MCF 10A (cell line): Measurements from ENCODE around the gene GRIFIN. TPM values are rescaled to one million over a fixed set of nuclear protein-coding genes. Genes with fewer than 3 reads are reported as not detected.

Experiments
- BruUV-seq: library from RNA; stranded (reverse); fragments of 400-500 nt; replicated peaks from 2 replicates; lab custom pipeline; 2021; lab: Mats Ljungman, UMichigan
- CTCF ChIA-PET: fragments of 300-600 bp; sonication (Branson Sonifier 250); formaldehyde crosslinking; extraction: SDS; loops from one replicate; lab custom pipeline; 2021; ENCODE audit warnings: antibody characterized with exemption, inconsistent platforms; lab: Yijun Ruan, JAX
- POLR2A ChIA-PET: fragments of 300-600, 350-650 bp; sonication (Branson Sonifier 250); formaldehyde crosslinking; extraction: SDS; loops from one replicate; lab custom pipeline; 2020; ENCODE audit warnings: antibody characterized with exemption, inconsistent platforms; lab: Yijun Ruan, JAX
- DNase-seq: peaks from one replicate; pipeline ENCODE4 v3.0.0-alpha.2; 2018; ENCODE audit not compliant: unreplicated experiment
- H3K27ac Mint-ChIP-seq: one replicate; pipeline ENCODE4 v1.8.0; 2022; ENCODE audit warnings: mild to moderate bottlenecking, low read depth, mixed read lengths; ENCODE audit not compliant: unreplicated experiment
- H3K27me3 Mint-ChIP-seq: one replicate; pipeline ENCODE4 v1.8.0; 2022; ENCODE audit warnings: mixed read lengths; ENCODE audit not compliant: insufficient read depth, unreplicated experiment
- H3K36me3 Mint-ChIP-seq: one replicate; pipeline ENCODE4 v1.8.0; 2022; ENCODE audit warnings: mild to moderate bottlenecking, moderate library complexity, mixed read lengths; ENCODE audit not compliant: insufficient read depth, unreplicated experiment
- H3K4me1 Mint-ChIP-seq: one replicate; pipeline ENCODE4 v1.8.0; 2022; ENCODE audit warnings: mixed read lengths; ENCODE audit not compliant: insufficient read depth, unreplicated experiment
- H3K4me3 Mint-ChIP-seq: one replicate; pipeline ENCODE4 v1.8.0; 2022; ENCODE audit warnings: mild to moderate bottlenecking, moderate library complexity, mixed read lengths; ENCODE audit not compliant: unreplicated experiment
- H3K9me3 Mint-ChIP-seq: one replicate; pipeline ENCODE4 v1.8.0; 2022; ENCODE audit warnings: mixed read lengths; ENCODE audit not compliant: unreplicated experiment
- intact Hi-C: fragments of 100-400 bp; cut with micrococcal nuclease; formaldehyde crosslinking; loops from 2 replicates; pipeline ENCODE4 v1.14.1; 2022
- total RNA-seq: library from RNA; stranded (reverse); gene quantifications from 2 replicates; pipeline ENCODE4 v1.2.3, GENCODE V29; 2022
- TF ChIP-seq, protein P1 (sequence below): fragments of 200-600 bp; IDR thresholded peaks from one replicate; pipeline ENCODE4 v1.8.0; 2022; ENCODE audit warnings: antibody characterized with exemption, mild to moderate bottlenecking; ENCODE audit not compliant: unreplicated experiment

The GRIFIN gene
- total RNA-seq, 1 experiment from 2014 or later: not detected

DNA sequence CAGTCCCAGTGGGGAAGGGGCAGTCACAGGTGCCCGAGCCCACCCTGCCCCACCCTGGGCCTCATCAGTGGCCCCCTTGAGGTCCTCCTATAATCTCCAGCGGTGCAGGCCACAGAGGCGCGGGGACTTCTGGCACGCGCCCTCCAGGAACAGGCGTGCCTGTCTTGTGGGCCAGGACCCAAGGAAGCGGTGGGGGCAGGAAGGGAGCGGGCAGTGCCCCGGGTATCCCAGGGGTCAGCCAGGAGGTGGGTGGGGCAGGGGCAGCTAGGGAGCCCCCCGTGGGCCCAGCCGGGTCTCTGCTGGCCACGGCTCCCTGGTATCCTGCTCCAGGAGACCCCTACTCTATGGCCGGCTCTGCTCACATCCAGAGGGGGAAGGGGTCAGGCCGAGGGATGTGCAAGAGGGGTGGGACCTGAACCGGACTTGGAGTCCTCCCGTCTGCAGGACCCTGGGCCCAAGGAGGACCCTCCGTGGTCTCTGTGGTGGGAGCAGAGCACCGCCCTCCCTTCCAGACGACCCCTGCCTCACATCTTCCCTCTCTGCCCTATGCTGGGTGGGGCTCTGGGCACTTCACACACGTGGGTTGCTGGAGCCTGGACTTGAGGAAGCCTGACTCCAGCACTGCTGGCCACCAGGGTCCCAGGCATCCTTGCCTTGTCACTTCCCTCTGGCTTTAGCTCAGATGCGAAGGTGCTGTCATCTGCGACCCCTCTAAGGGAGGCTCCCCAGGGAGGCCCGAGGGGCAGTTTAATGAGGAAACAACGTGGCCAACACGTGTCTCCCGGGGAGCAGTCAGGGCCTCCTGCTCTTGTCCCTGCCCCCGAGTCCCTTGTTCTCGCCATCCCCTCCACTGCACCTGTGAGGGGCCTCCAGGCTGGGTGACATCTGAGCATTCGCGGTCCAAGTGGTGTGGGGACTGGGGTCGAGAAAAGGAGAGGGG lies 18.3 kb upstream of the GRIFIN start:
- Mint-ChIP-seq H3K27me3 (peaks cover 31% of the 10 kb centered on the region), H3K36me3 (peaks cover 4% of the 10 kb centered on the region), H3K4me3 (no peak overlapping the region), H3K4me1 (peaks cover 7% of the 10 kb centered on the region), H3K27ac (no peak overlapping the region), H3K9me3 (peaks cover 14% of the 10 kb centered on the region)
- TF ChIP-seq, protein P1, sequence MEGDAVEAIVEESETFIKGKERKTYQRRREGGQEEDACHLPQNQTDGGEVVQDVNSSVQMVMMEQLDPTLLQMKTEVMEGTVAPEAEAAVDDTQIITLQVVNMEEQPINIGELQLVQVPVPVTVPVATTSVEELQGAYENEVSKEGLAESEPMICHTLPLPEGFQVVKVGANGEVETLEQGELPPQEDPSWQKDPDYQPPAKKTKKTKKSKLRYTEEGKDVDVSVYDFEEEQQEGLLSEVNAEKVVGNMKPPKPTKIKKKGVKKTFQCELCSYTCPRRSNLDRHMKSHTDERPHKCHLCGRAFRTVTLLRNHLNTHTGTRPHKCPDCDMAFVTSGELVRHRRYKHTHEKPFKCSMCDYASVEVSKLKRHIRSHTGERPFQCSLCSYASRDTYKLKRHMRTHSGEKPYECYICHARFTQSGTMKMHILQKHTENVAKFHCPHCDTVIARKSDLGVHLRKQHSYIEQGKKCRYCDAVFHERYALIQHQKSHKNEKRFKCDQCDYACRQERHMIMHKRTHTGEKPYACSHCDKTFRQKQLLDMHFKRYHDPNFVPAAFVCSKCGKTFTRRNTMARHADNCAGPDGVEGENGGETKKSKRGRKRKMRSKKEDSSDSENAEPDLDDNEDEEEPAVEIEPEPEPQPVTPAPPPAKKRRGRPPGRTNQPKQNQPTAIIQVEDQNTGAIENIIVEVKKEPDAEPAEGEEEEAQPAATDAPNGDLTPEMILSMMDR: no peak
- BruUV-seq: no TSS peak
- ChIA-PET CTCF (no interaction called here), POLR2A (no interaction called here)
- DNase-seq: no peak
- intact Hi-C loops: no loop called here

DNA sequence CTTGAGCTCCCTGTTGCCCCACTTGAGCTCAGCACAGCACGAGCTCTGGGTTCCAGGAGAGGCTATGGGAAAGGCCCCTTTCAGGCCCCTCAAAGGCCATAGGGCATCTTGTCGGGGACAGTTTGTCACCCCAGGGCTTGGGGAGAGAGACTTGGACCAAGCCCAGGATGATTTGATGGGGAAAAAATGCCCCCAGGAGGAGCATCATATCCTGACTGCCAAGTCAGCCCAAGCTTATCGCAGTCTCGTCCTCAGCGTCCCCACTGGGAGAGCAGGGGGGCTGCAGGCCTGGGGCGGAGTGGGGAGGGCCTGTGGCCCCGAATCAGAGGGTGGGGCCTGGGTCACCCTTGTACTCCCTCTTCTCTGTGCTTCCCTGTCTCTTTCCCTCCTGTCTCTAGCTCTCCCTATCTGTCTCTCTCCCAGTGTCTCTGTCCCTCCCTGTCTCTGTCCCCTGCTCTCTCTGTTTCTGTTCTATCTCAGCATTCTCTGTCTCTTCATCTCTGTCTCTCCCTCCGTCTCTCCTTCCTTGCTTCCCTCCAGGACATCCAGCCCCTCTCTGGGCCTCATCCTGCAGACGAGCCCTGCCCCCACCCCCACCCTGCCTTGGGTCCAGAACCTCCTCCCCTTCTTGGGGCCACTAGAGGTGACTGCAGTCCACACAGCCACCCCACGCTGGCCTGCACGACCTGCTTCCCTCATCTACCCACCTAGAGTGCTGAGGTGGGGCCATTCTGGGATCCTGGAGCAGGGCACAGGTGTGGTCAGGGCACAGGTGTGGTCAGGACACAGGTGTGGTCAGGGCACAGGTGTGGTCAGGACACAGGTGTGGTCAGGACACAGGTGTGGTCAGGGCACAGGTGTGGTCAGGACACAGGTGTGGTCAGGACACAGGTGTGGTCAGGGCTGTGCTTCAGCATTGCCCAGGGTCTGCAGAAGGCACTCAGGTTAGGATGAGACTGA lies 17.3 kb upstream of the GRIFIN start:
- peaks cover 4% of the 10 kb centered on the region for H3K36me3 Mint-ChIP-seq
- intact Hi-C loops: no loop called here
- H3K27ac Mint-ChIP-seq: no peak overlapping the region
- H3K4me3 Mint-ChIP-seq: no peak overlapping the region
- ChIA-PET POLR2A (no interaction called here), CTCF (no interaction called here)
- TF ChIP-seq, protein P1: no peak
- DNase-seq: no peak
- H3K27me3 Mint-ChIP-seq: peaks cover 31% of the 10 kb centered on the region
- no TSS peak for BruUV-seq
- peaks cover 14% of the 10 kb centered on the region for H3K9me3 Mint-ChIP-seq
- peaks cover 7% of the 10 kb centered on the region for H3K4me1 Mint-ChIP-seq

DNA sequence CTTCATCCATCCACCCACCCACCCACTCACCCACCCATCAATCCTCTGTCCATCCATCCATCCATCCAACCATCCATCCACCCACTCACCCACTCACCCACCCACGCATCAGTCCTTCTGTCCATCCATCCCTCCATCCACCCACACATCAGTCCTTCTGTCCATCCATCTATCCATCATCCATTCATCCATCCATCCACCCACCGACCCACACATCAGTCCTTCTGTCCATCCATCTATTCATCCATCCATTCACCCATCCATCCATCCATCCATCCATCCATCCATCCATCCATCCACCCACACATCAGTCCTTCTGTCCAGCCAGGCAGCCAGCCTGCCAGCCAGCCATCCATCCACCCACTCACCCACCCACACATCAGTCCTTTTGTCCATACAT lies 15.8 kb upstream of the GRIFIN start:
- Mint-ChIP-seq H3K36me3 (peaks cover 4% of the 10 kb centered on the region), H3K9me3 (peaks cover 14% of the 10 kb centered on the region), H3K4me1 (peaks cover 7% of the 10 kb centered on the region), H3K4me3 (no peak overlapping the region), H3K27me3 (peaks cover 31% of the 10 kb centered on the region), H3K27ac (no peak overlapping the region)
- POLR2A ChIA-PET: interaction anchor here (0.7 kb wide), 1 partner anchor 21 kb away, joined by 3 read pairs; no protein-coding TSS in a partner anchor
- TF ChIP-seq, protein P1: no peak
- no TSS peak for BruUV-seq
- CTCF ChIA-PET: no interaction called here
- DNase-seq: no peak
- intact Hi-C loops: no loop called here

DNA sequence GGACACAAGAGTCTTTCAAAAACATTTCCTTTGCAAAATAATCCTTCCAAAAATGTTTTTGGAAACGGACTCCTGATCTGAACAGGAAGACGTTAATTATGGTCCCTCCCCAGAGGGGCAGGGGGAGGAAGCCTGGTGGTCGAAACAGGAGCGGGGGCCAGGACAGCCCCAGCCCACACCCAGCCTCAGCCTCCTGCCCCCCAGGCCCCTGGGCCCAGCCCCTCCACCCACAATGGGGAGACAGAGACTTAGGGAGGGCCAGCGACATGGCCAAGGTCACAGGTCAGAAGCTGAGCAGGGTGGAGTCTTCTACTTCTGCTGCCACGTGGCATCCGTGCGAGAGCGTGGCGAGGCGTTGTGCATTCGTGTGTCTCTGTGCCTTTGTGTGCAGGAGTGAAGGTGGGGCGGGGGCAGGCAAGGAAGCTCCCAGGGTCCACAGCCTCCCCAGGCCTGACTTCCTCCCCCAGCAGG lies 14.0 kb upstream of the GRIFIN start:
- Mint-ChIP-seq H3K36me3 (peaks cover 4% of the 10 kb centered on the region), H3K27me3 (peaks cover 31% of the 10 kb centered on the region), H3K9me3 (peaks cover 14% of the 10 kb centered on the region), H3K27ac (no peak overlapping the region), H3K4me3 (no peak overlapping the region), H3K4me1 (peaks cover 7% of the 10 kb centered on the region)
- ChIA-PET CTCF (no interaction called here), POLR2A (no interaction called here)
- TF ChIP-seq, protein P1: no peak
- DNase-seq: no peak
- intact Hi-C loops: no loop called here
- no TSS peak for BruUV-seq
